H1 (cell line): ENCODE measurements around the gene CCDC141. TPM values are rescaled to one million over a fixed set of nuclear protein-coding genes. Genes with fewer than 3 reads are reported as not detected.

Experiments
- CTCF ChIA-PET: fragments of 300-600 bp; sonication (Branson Sonifier 250); formaldehyde crosslinking; loops from one replicate; lab custom pipeline; 2021; ENCODE audit not compliant: partially characterized antibody; lab: Charles Lee
- POLR2A ChIA-PET: fragments of 300-600 bp; sonication (Branson Sonifier 250); formaldehyde crosslinking; loops from one replicate; lab custom pipeline; 2021; ENCODE audit warnings: inconsistent platforms; ENCODE audit not compliant: partially characterized antibody; lab: Charles Lee
- DNase-seq, 2 experiments: peaks; one replicate each; pipeline versions ENCODE4 v3.0.0 to v3.0.0-alpha.2; 2010 to 2022; ENCODE audit warnings: low spot score in 2 of 2, low read depth in 1 of 2, mixed read lengths in 1 of 2
- FAIRE-seq: peaks from 2 replicates; lab custom pipeline; 2011; peaks lifted over from hg19 to GRCh38; lab: Jason Lieb, UNC
- H2AFZ ChIP-seq: 2 replicates; pipeline ENCODE4 v1.8.1; 2012; ENCODE audit warnings: low read length, inconsistent platforms
- H2AK5ac ChIP-seq: 2 replicates; pipeline ENCODE4 v1.6.1; 2013; ENCODE audit warnings: low read depth, low read length
- H2BK120ac ChIP-seq: replicated peaks from 2 replicates; pipeline ENCODE3; 2013; ENCODE audit warnings: low read depth, low read length, inconsistent platforms
- H2BK12ac ChIP-seq: 2 replicates; pipeline ENCODE4 v1.6.1; 2013; ENCODE audit warnings: low read depth, low read length
- H2BK15ac ChIP-seq: 2 replicates; pipeline ENCODE4 v1.6.1; 2013; ENCODE audit warnings: low read length
- H2BK20ac ChIP-seq: 2 replicates; pipeline ENCODE4 v1.6.1; 2013; ENCODE audit warnings: low read length
- H2BK5ac ChIP-seq: 2 replicates; pipeline ENCODE4 v1.6.1; 2013; ENCODE audit warnings: low read depth, low read length
- H3K14ac ChIP-seq: 2 replicates; pipeline ENCODE4 v1.6.1; 2013; ENCODE audit warnings: inconsistent platforms; ENCODE audit not compliant: insufficient read length
- H3K18ac ChIP-seq: 2 replicates; pipeline ENCODE4 v1.6.1; 2013; ENCODE audit warnings: low read length; ENCODE audit errors: extremely low read depth
- H3K23ac ChIP-seq: 2 replicates; pipeline ENCODE4 v1.6.1; 2013; ENCODE audit warnings: inconsistent platforms; ENCODE audit not compliant: insufficient read length
- H3K23me2 ChIP-seq: 2 replicates; pipeline ENCODE4 v1.6.1; 2013; ENCODE audit warnings: low read depth, low read length
- H3K27ac ChIP-seq: 2 replicates; pipeline ENCODE4 v1.6.1; 2011; ENCODE audit warnings: low read depth, low read length, inconsistent platforms
- H3K27me3 ChIP-seq, 4 experiments: replicated peaks in 1 of 4; 1 replicate in 1 of 4; 2 replicates in 3 of 4; pipeline versions ENCODE4 v1.6.1 to v1.8.1; 2011 to 2013; ENCODE audit warnings: low read length in 3 of 4, mild to moderate bottlenecking in 3 of 4, inconsistent platforms in 2 of 4, mixed read lengths in 2 of 4, moderate library complexity in 1 of 4; ENCODE audit not compliant: control insufficient read depth in 3 of 4, insufficient read depth in 3 of 4; ENCODE audit errors: extremely low read depth in 1 of 4
- H3K36me3 ChIP-seq, 4 experiments: 2 replicates each; pipeline versions ENCODE4 v1.6.1 to v1.8.1; 2011 to 2013; ENCODE audit warnings: mild to moderate bottlenecking in 4 of 4, low read length in 3 of 4, moderate library complexity in 2 of 4, control low read depth in 1 of 4, inconsistent platforms in 1 of 4; ENCODE audit not compliant: insufficient read depth in 4 of 4, control insufficient read depth in 2 of 4
- H3K4ac ChIP-seq: replicated peaks from 2 replicates; pipeline ENCODE3; 2013; ENCODE audit warnings: low read length, low read depth, mixed read lengths, inconsistent platforms; ENCODE audit not compliant: insufficient read length
- H3K4me1 ChIP-seq, 4 experiments: replicated peaks in 1 of 4; 1 replicate in 1 of 4; 2 replicates in 3 of 4; pipeline versions ENCODE4 v1.6.1 to v1.8.1; 2011 to 2013; ENCODE audit warnings: low read length in 3 of 4, inconsistent platforms in 2 of 4, mixed read lengths in 1 of 4; ENCODE audit not compliant: insufficient read depth in 4 of 4, control insufficient read depth in 3 of 4
- H3K4me2 ChIP-seq, 2 experiments: 2 replicates each; pipeline versions ENCODE4 v1.6.1 to v1.8.1; 2011 to 2013; ENCODE audit warnings: low read depth in 2 of 2, low read length in 2 of 2, control low read depth in 1 of 2, inconsistent platforms in 1 of 2, mild to moderate bottlenecking in 1 of 2; ENCODE audit not compliant: insufficient read depth in 1 of 2
- H3K4me3 ChIP-seq, 4 experiments: fragments of 200-600, 300-600 bp in 1 of 4; sonication (generic), shearing (Covaris generic), sonication (Bioruptor Twin) in 1 of 4; 2 replicates each; pipeline versions ENCODE4 v1.5.1 to v1.8.1; 2011 to 2016; ENCODE audit warnings: low read length in 4 of 4, low read depth in 3 of 4, control low read depth in 2 of 4, inconsistent platforms in 2 of 4, mild to moderate bottlenecking in 2 of 4, mixed read lengths in 1 of 4, moderate library complexity in 1 of 4; ENCODE audit not compliant: insufficient read depth in 2 of 4; ENCODE audit errors: extremely low read depth in 1 of 4
- H3K56ac ChIP-seq: replicated peaks from 2 replicates; pipeline ENCODE3; 2013; ENCODE audit warnings: low read depth, mild to moderate bottlenecking, mixed read lengths, low read length, inconsistent platforms; ENCODE audit not compliant: insufficient read length
- H3K79me1 ChIP-seq: 2 replicates; pipeline ENCODE4 v1.6.1; 2013; ENCODE audit warnings: low read depth, low read length, control low read depth
- H3K79me2 ChIP-seq, 2 experiments: 2 replicates each; pipeline versions ENCODE4 v1.6.1 to v1.8.1; 2012 to 2013; ENCODE audit warnings: low read length in 2 of 2, mild to moderate bottlenecking in 2 of 2, inconsistent platforms in 1 of 2; ENCODE audit not compliant: insufficient read depth in 2 of 2, control insufficient read depth in 1 of 2
- H3K9ac ChIP-seq, 4 experiments: replicated peaks in 1 of 4; 1 replicate in 1 of 4; 2 replicates in 3 of 4; pipeline versions ENCODE4 v1.6.1 to v1.8.1; 2011 to 2013; ENCODE audit warnings: low read depth in 3 of 4, low read length in 3 of 4, control low read depth in 2 of 4, mild to moderate bottlenecking in 2 of 4, moderate library complexity in 2 of 4, inconsistent platforms in 1 of 4; ENCODE audit errors: extremely low read depth in 1 of 4
- H3K9me3 ChIP-seq, 2 experiments: 2 replicates each; pipeline versions ENCODE4 v1.6.1 to v1.8.1; 2012 to 2013; ENCODE audit warnings: mild to moderate bottlenecking in 2 of 2, moderate library complexity in 2 of 2, control low read depth in 1 of 2, inconsistent platforms in 1 of 2, low read depth in 1 of 2, low read length in 1 of 2, mixed read lengths in 1 of 2; ENCODE audit not compliant: insufficient read depth in 2 of 2
- H4K20me1 ChIP-seq, 2 experiments: replicated peaks in 1 of 2; 2 replicates each; pipeline versions ENCODE3 to v1.8.1; 2011 to 2013; ENCODE audit warnings: inconsistent platforms in 2 of 2, low read length in 2 of 2, mild to moderate bottlenecking in 1 of 2; ENCODE audit not compliant: insufficient read depth in 2 of 2, control insufficient read depth in 1 of 2
- H4K5ac ChIP-seq: 2 replicates; pipeline ENCODE4 v1.6.1; 2013; ENCODE audit warnings: low read length, low read depth, mixed read lengths, inconsistent platforms; ENCODE audit not compliant: insufficient read length
- H4K8ac ChIP-seq: 2 replicates; pipeline ENCODE4 v1.8.0; 2013; ENCODE audit warnings: mild to moderate bottlenecking, moderate library complexity, low read length, inconsistent platforms; ENCODE audit not compliant: insufficient read depth; ENCODE audit errors: extremely low read depth
- H4K91ac ChIP-seq: replicated peaks from 2 replicates; pipeline ENCODE3; 2013; ENCODE audit warnings: low read length, mixed read lengths, inconsistent platforms; ENCODE audit not compliant: insufficient read length
- ASH2L ChIP-seq: fragments of 200-600, 300-600 bp; sonication (generic); IDR thresholded peaks from one replicate; pipeline ENCODE4 v1.7.1; 2017; ENCODE audit warnings: low read length
- ATF2 ChIP-seq: IDR thresholded peaks from 2 replicates; pipeline ENCODE4 v1.6.1; 2012; ENCODE audit warnings: low read length, inconsistent platforms
- BRCA1 ChIP-seq: IDR thresholded peaks from 2 replicates; pipeline ENCODE4 v1.6.1; 2012; ENCODE audit warnings: low read depth, low read length, improper control_type of control experiment
- HDAC2 ChIP-seq, 2 experiments: fragments of 300-600 bp in 1 of 2; sonication (generic) in 1 of 2; IDR thresholded peaks; 2 replicates each; pipeline ENCODE4 v1.6.1; 2011 to 2012; ENCODE audit warnings: low read depth in 2 of 2, low read length in 2 of 2, mild to moderate bottlenecking in 2 of 2, moderate library complexity in 2 of 2, borderline replicate concordance in 1 of 2, inconsistent platforms in 1 of 2
- JUND ChIP-seq: IDR thresholded peaks from 2 replicates; pipeline ENCODE4 v1.6.1; 2011; ENCODE audit warnings: mild to moderate bottlenecking, improper control_type of control experiment, low read length
- SP1 ChIP-seq: IDR thresholded peaks from 2 replicates; pipeline ENCODE4 v1.6.1; 2011; ENCODE audit warnings: low read depth, low read length
- TAF7 ChIP-seq: optimal IDR thresholded peaks from 2 replicates; pipeline ENCODE3; 2011; ENCODE audit warnings: low read depth, mild to moderate bottlenecking, inconsistent platforms, low read length, moderate library complexity, borderline replicate concordance
- USF2 ChIP-seq: IDR thresholded peaks from 2 replicates; pipeline ENCODE4 v1.6.1; 2011; ENCODE audit warnings: low read length, improper control_type of control experiment
- ZNF274 ChIP-seq: IDR thresholded peaks from 2 replicates; pipeline ENCODE4 v1.7.0; 2012; ENCODE audit warnings: low read length, borderline replicate concordance; ENCODE audit errors: extremely low read depth
- polyA plus RNA-seq, 7 experiments: library from polyadenylated mRNA; depleted of rRNA in 3 of 7; stranded (reverse) in 5 of 7; unstranded in 2 of 7; fragments of >200 nt in 5 of 7; fragments of 200-250 nt in 2 of 7; gene quantifications; 1 replicate in 5 of 7; 2 replicates in 1 of 7; 4 replicates in 1 of 7; pipeline versions ENCODE4 v1.2.1 to v1.2.3, GENCODE V29; 2011 to 2013; ENCODE audit warnings: missing spikeins in 2 of 7, mixed read lengths in 2 of 7
- total RNA-seq: library from RNA; stranded (reverse); fragmentation: NEBNext Ultra II Directional; extraction: Animal tissue kit (Norgen Biotek cat#: 25700); gene quantifications from 2 replicates; pipeline ENCODE4 v1.2.1, GENCODE V29; 2021

The CCDC141 gene
- total and polyA plus RNA-seq, 2 of the 8 experiments (the other 6 are each of a cell fraction or from before 2014, with no cell fraction given) = 0.56 to 21.6 TPM

- no peak overlapping the region for H3K56ac ChIP-seq
- no peak overlapping the region for H4K91ac ChIP-seq
- H3K4me1 ChIP-seq = no peaks in the 10 kb centered on the region
- ChIA-PET POLR2A (no interaction called here), CTCF (no interaction called here)
- H3K27ac ChIP-seq = no peak overlapping the region
- H4K8ac ChIP-seq = no peak overlapping the region
- H4K5ac ChIP-seq = no peak overlapping the region
- no peaks in the 10 kb centered on the region for H3K9me3 ChIP-seq
- H3K79me2 ChIP-seq = no peaks in the 10 kb centered on the region
- no peaks in the 10 kb centered on the region for H3K79me1 ChIP-seq
- H3K36me3 ChIP-seq = peaks cover 0 to 3% (median 0%) of the 10 kb centered on the region in 4 experiments; a peak in 1 of 8 replicates
- no peak overlapping the region for H3K18ac ChIP-seq
- no peaks in the 10 kb centered on the region for H4K20me1 ChIP-seq
- H3K4ac ChIP-seq = no peak overlapping the region
- DNase-seq = no peak
- H3K4me2 ChIP-seq = no peak overlapping the region
- no peak overlapping the region for H2BK12ac ChIP-seq
- no peak for FAIRE-seq
- no peak overlapping the region for H3K14ac ChIP-seq
- no peak overlapping the region for H2AFZ ChIP-seq
- H2BK120ac ChIP-seq = no peak overlapping the region
- H3K23me2 ChIP-seq = no peaks in the 10 kb centered on the region
- no peaks in the 10 kb centered on the region for H3K27me3 ChIP-seq
- H2BK20ac ChIP-seq = no peak overlapping the region
- H2BK15ac ChIP-seq = no peak overlapping the region
- no peak overlapping the region for H3K9ac ChIP-seq
- no peak overlapping the region for H3K4me3 ChIP-seq
- H2AK5ac ChIP-seq = no peak overlapping the region
- H2BK5ac ChIP-seq = no peak overlapping the region
- H3K23ac ChIP-seq = no peak overlapping the region
- TF ChIP-seq ATF2 = no peak
- no peak for TF ChIP-seq TAF7
- no peak for TF ChIP-seq SP1
- TF ChIP-seq ASH2L = no peak
- TF ChIP-seq ZNF274 = no peak
- TF ChIP-seq BRCA1 = no peak
- TF ChIP-seq USF2 = no peak
- TF ChIP-seq HDAC2 (IDR thresholded peaks at IDR 0.05; ENCODE audit: borderline replicate concordance in 1 of 2, low read depth in 2 of 2, low read length in 2 of 2) = no peak
- TF ChIP-seq JUND = no peak
These were observed 194.8 kb downstream of the CCDC141 start for GRCh38 chr2:178855151-178855550.
